ENCODE measurements around the gene HHAT. TPM values are rescaled to one million over a fixed set of nuclear protein-coding genes. Genes with fewer than 3 reads are reported as not detected.

Gene HHAT
- 1 to 10 TPM in 1 of 2 donors, under 1 TPM in 1; 0.58 to 1.3 TPM for total RNA-seq

GRCh38 chr1:210328746-210329503 is at the start of gene HHAT:
TSS of gene HHAT (plus strand) at chr1:210328902. CDS start at chr1:210348976, 20,074 bp downstream.
- H3K9me3 Mint-ChIP-seq: no peaks in the 10 kb centered on the region
- no peaks in the 10 kb centered on the region for H3K36me3 Mint-ChIP-seq (ENCODE audit: low read depth)
- H3K4me3 Mint-ChIP-seq: peak within 1 kb of the TSS; percentile 95
- peak; percentile 44 for ATAC-seq (replicated peaks)
- peak within 1 kb of the TSS; percentile 94 for H3K27ac Mint-ChIP-seq
- no peaks in the 10 kb centered on the region for H3K27me3 Mint-ChIP-seq
- H3K4me1 Mint-ChIP-seq: peaks cover 26% of the 10 kb centered on the region

GRCh38 chr1:210280221-210280620 is 48.5 kb upstream of the HHAT start:
- Mint-ChIP-seq H3K4me3 (no peak overlapping the region), H3K4me1 (no peaks in the 10 kb centered on the region), H3K27ac (no peak overlapping the region)

GRCh38 chr1:210288116-210288515 is 40.6 kb upstream of the HHAT start:
- no peaks in the 10 kb centered on the region for H3K9me3 Mint-ChIP-seq
- H3K27me3 Mint-ChIP-seq: peaks cover 60% of the 10 kb centered on the region
- H3K4me1 Mint-ChIP-seq: no peaks in the 10 kb centered on the region
- H3K36me3 Mint-ChIP-seq (ENCODE audit: low read depth): no peaks in the 10 kb centered on the region
- no peak overlapping the region for H3K27ac Mint-ChIP-seq
- ATAC-seq (replicated peaks): no peak
- no peak overlapping the region for H3K4me3 Mint-ChIP-seq

More at GRCh38 chr1:210280221-210280620, 48.5 kb upstream of the HHAT start:
- Mint-ChIP-seq H3K27me3 (peaks cover 49% of the 10 kb centered on the region), H3K36me3 (ENCODE audit: low read depth) (no peaks in the 10 kb centered on the region), H3K9me3 (peaks cover 22% of the 10 kb centered on the region)
- ATAC-seq (replicated peaks): no peak

- no peaks in the 10 kb centered on the region for H3K36me3 Mint-ChIP-seq (ENCODE audit: low read depth)
- no peaks in the 10 kb centered on the region for H3K4me1 Mint-ChIP-seq
- no peak overlapping the region for H3K27ac Mint-ChIP-seq
- no peaks in the 10 kb centered on the region for H3K9me3 Mint-ChIP-seq
- no peak overlapping the region for H3K4me3 Mint-ChIP-seq
- no peak for ATAC-seq (replicated peaks)
- H3K27me3 Mint-ChIP-seq: peaks cover 51% of the 10 kb centered on the region
Measured at GRCh38 chr1:210289248-210289647, 39.5 kb upstream of the HHAT start.

GRCh38 chr1:210291081-210291764 is 37.5 kb upstream of the HHAT start:
- no peak for ATAC-seq (replicated peaks)
- H3K9me3 Mint-ChIP-seq: no peaks in the 10 kb centered on the region
- no peaks in the 10 kb centered on the region for H3K4me1 Mint-ChIP-seq
- peaks cover 50% of the 10 kb centered on the region for H3K27me3 Mint-ChIP-seq
- H3K27ac Mint-ChIP-seq: no peak overlapping the region
- no peaks in the 10 kb centered on the region for H3K36me3 Mint-ChIP-seq (ENCODE audit: low read depth)
- H3K4me3 Mint-ChIP-seq: no peak overlapping the region

GRCh38 chr1:210291786-210292230 is 36.9 kb upstream of the HHAT start:
- H3K4me1 Mint-ChIP-seq: no peaks in the 10 kb centered on the region
- no peaks in the 10 kb centered on the region for H3K36me3 Mint-ChIP-seq (ENCODE audit: low read depth)
- H3K27ac Mint-ChIP-seq: no peak overlapping the region
- no peak overlapping the region for H3K4me3 Mint-ChIP-seq
- H3K27me3 Mint-ChIP-seq: peaks cover 50% of the 10 kb centered on the region
- no peak for ATAC-seq (replicated peaks)
- no peaks in the 10 kb centered on the region for H3K9me3 Mint-ChIP-seq

- Mint-ChIP-seq H3K9me3 (no peaks in the 10 kb centered on the region), H3K27me3 (peaks cover 50% of the 10 kb centered on the region), H3K27ac (no peak overlapping the region), H3K4me3 (peak overlapping the region; percentile 52), H3K36me3 (ENCODE audit: low read depth) (no peaks in the 10 kb centered on the region), H3K4me1 (no peaks in the 10 kb centered on the region)
- peak; percentile 70 for ATAC-seq (replicated peaks)
Measured at GRCh38 chr1:210292231-210292871, 36.4 kb upstream of the HHAT start.

- Mint-ChIP-seq H3K4me3 (peak overlapping the region; percentile 52), H3K36me3 (ENCODE audit: low read depth) (no peaks in the 10 kb centered on the region), H3K27ac (no peak overlapping the region), H3K4me1 (no peaks in the 10 kb centered on the region), H3K9me3 (no peaks in the 10 kb centered on the region), H3K27me3 (peaks cover 47% of the 10 kb centered on the region)
- ATAC-seq (replicated peaks): no peak
Measured at GRCh38 chr1:210293171-210293607, 35.5 kb upstream of the HHAT start.

- no peak overlapping the region for H3K4me3 Mint-ChIP-seq
- H3K4me1 Mint-ChIP-seq: no peaks in the 10 kb centered on the region
- no peaks in the 10 kb centered on the region for H3K9me3 Mint-ChIP-seq
- H3K27me3 Mint-ChIP-seq: peaks cover 41% of the 10 kb centered on the region
- no peak for ATAC-seq (replicated peaks)
- H3K27ac Mint-ChIP-seq: no peak overlapping the region
- no peaks in the 10 kb centered on the region for H3K36me3 Mint-ChIP-seq (ENCODE audit: low read depth)
Measured at GRCh38 chr1:210294999-210295745, 33.5 kb upstream of the HHAT start.

- no peaks in the 10 kb centered on the region for H3K9me3 Mint-ChIP-seq
- no peak overlapping the region for H3K27ac Mint-ChIP-seq
- H3K36me3 Mint-ChIP-seq (ENCODE audit: low read depth): no peaks in the 10 kb centered on the region
- ATAC-seq (replicated peaks): no peak
- H3K4me3 Mint-ChIP-seq: no peak overlapping the region
- H3K4me1 Mint-ChIP-seq: no peaks in the 10 kb centered on the region
- H3K27me3 Mint-ChIP-seq: peaks cover 28% of the 10 kb centered on the region
Measured at GRCh38 chr1:210296682-210297081, 32.0 kb upstream of the HHAT start.

- H3K27ac Mint-ChIP-seq: no peak overlapping the region
- H3K36me3 Mint-ChIP-seq (ENCODE audit: low read depth): no peaks in the 10 kb centered on the region
- no peak for ATAC-seq (replicated peaks)
- H3K9me3 Mint-ChIP-seq: no peaks in the 10 kb centered on the region
- no peaks in the 10 kb centered on the region for H3K4me1 Mint-ChIP-seq
- peaks cover 25% of the 10 kb centered on the region for H3K27me3 Mint-ChIP-seq
- no peak overlapping the region for H3K4me3 Mint-ChIP-seq
Measured at GRCh38 chr1:210298296-210298695, 30.4 kb upstream of the HHAT start.

GRCh38 chr1:210298936-210299335 is 29.8 kb upstream of the HHAT start:
- H3K36me3 Mint-ChIP-seq (ENCODE audit: low read depth): no peaks in the 10 kb centered on the region
- H3K27ac Mint-ChIP-seq: no peak overlapping the region
- H3K27me3 Mint-ChIP-seq: peaks cover 25% of the 10 kb centered on the region
- no peak for ATAC-seq (replicated peaks)
- H3K4me1 Mint-ChIP-seq: no peaks in the 10 kb centered on the region
- no peaks in the 10 kb centered on the region for H3K9me3 Mint-ChIP-seq
- no peak overlapping the region for H3K4me3 Mint-ChIP-seq

GRCh38 chr1:210299501-210299900 is 29.2 kb upstream of the HHAT start:
- Mint-ChIP-seq H3K9me3 (no peaks in the 10 kb centered on the region), H3K27me3 (peaks cover 23% of the 10 kb centered on the region), H3K27ac (no peak overlapping the region), H3K36me3 (ENCODE audit: low read depth) (no peaks in the 10 kb centered on the region), H3K4me3 (no peak overlapping the region), H3K4me1 (no peaks in the 10 kb centered on the region)
- ATAC-seq (replicated peaks): no peak

- no peaks in the 10 kb centered on the region for H3K9me3 Mint-ChIP-seq
- no peaks in the 10 kb centered on the region for H3K36me3 Mint-ChIP-seq (ENCODE audit: low read depth)
- no peaks in the 10 kb centered on the region for H3K4me1 Mint-ChIP-seq
- H3K27ac Mint-ChIP-seq: no peak overlapping the region
- H3K27me3 Mint-ChIP-seq: peaks cover 15% of the 10 kb centered on the region
- ATAC-seq (replicated peaks): no peak
- no peak overlapping the region for H3K4me3 Mint-ChIP-seq
Measured at GRCh38 chr1:210300923-210301614, 27.6 kb upstream of the HHAT start.
